Brain microvascular endothelial cell (primary cell): ENCODE results near the gene GRM4.

Experiments
- DNase-seq: peaks from one replicate; pipeline ENCODE4 v3.0.0-alpha.2; 2020
- H3K27ac ChIP-seq: fragments of 250-450 bp; sonication (Bioruptor Pico); 2 replicates; pipeline ENCODE4 v1.5.1; 2020; ENCODE audit warnings: mild to moderate bottlenecking, moderate library complexity
- H3K27me3 ChIP-seq: fragments of 250-450 bp; sonication (Bioruptor Pico); replicated peaks from 2 replicates; pipeline ENCODE4 v1.5.1; 2020; ENCODE audit warnings: mild to moderate bottlenecking
- H3K36me3 ChIP-seq: fragments of 250-450 bp; sonication (Bioruptor Pico); replicated peaks from 2 replicates; pipeline ENCODE4 v1.5.1; 2020; ENCODE audit warnings: mild to moderate bottlenecking
- H3K4me3 ChIP-seq: 2 replicates; pipeline ENCODE4 v1.5.1; 2011; ENCODE audit warnings: low read depth, mild to moderate bottlenecking, control low read depth, low read length, moderate library complexity
- in situ Hi-C: cut with HindIII; loops from 2 replicates; pipeline ENCODE4 v1.10.0; 2017; ENCODE audit warnings: low sequenced_read_pairs, low pct_ligation_motif_present
- TF ChIP-seq, protein P1 (sequence below): IDR thresholded peaks from 2 replicates; pipeline ENCODE4 v1.5.1; 2011; ENCODE audit warnings: low read depth, mild to moderate bottlenecking, moderate library complexity, low read length, control low read depth, inconsistent platforms; ENCODE audit errors: missing control alignments

The GRM4 gene

DNA sequence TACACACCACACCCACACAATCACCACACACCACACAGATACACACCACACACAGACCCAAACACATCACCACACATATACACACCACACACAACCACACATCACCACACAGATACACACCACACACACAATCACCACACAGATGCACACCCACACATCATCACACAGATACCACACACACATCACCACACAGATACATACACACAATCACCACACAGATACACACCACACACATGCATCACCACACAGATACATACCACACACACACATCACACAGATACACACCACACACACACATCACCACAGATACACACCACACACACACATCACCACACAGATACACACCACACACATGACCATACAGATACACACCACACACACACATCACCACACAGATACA lies 73.2 kb downstream of the GRM4 start:
- in situ Hi-C loops, result no loop called here
- H3K4me3 ChIP-seq, result no peak overlapping the region
- TF ChIP-seq, protein P1, sequence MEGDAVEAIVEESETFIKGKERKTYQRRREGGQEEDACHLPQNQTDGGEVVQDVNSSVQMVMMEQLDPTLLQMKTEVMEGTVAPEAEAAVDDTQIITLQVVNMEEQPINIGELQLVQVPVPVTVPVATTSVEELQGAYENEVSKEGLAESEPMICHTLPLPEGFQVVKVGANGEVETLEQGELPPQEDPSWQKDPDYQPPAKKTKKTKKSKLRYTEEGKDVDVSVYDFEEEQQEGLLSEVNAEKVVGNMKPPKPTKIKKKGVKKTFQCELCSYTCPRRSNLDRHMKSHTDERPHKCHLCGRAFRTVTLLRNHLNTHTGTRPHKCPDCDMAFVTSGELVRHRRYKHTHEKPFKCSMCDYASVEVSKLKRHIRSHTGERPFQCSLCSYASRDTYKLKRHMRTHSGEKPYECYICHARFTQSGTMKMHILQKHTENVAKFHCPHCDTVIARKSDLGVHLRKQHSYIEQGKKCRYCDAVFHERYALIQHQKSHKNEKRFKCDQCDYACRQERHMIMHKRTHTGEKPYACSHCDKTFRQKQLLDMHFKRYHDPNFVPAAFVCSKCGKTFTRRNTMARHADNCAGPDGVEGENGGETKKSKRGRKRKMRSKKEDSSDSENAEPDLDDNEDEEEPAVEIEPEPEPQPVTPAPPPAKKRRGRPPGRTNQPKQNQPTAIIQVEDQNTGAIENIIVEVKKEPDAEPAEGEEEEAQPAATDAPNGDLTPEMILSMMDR, result no peak
- no peak overlapping the region for H3K27ac ChIP-seq
- no peak for DNase-seq
- H3K36me3 ChIP-seq, result no peaks in the 10 kb centered on the region
- peaks cover 3% of the 10 kb centered on the region for H3K27me3 ChIP-seq

- H3K27ac ChIP-seq, result no peak overlapping the region
- in situ Hi-C loops, result no loop called here
- TF ChIP-seq, protein P1, result no peak
Observed at GRCh38 chr6:34071884-34072379, 74.0 kb downstream of the GRM4 start.

DNA sequence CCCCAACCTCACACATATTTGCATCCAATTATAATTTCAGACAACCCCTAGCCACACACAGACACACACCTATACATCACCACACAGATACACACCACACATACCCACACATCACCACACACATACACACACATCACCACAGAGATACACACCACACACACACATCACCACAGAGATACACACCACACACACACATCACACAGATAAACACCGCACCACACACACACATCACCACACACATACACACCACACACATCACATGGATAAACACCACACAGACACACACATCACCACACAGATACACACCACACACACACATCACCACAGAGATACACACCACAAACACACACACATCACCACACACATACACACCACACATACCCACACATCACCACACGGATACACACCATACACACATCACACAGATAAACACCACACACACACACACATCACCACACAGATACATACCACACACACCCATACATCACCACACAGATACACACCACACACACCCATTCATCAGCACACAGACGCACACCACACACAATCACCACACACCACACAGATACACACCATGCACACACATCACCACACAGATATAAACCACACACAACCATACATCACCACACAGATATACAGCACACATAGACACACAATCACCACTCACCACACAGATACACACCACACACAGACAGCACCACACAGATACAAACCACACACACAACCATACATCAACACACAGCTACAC lies 74.6 kb downstream of the GRM4 start:
- no peak for DNase-seq
- Histone ChIP-seq H3K4me3 (no peak overlapping the region), H3K27me3 (peaks cover 10% of the 10 kb centered on the region), H3K27ac (no peak overlapping the region), H3K36me3 (no peaks in the 10 kb centered on the region)
- in situ Hi-C loops, result no loop called here
- TF ChIP-seq, protein P1, result no peak

More at GRCh38 chr6:34071884-34072379, 74.0 kb downstream of the GRM4 start:
- no peak overlapping the region for H3K4me3 ChIP-seq
- no peak for DNase-seq
- H3K36me3 ChIP-seq, result no peaks in the 10 kb centered on the region
- H3K27me3 ChIP-seq, result peaks cover 7% of the 10 kb centered on the region

DNA sequence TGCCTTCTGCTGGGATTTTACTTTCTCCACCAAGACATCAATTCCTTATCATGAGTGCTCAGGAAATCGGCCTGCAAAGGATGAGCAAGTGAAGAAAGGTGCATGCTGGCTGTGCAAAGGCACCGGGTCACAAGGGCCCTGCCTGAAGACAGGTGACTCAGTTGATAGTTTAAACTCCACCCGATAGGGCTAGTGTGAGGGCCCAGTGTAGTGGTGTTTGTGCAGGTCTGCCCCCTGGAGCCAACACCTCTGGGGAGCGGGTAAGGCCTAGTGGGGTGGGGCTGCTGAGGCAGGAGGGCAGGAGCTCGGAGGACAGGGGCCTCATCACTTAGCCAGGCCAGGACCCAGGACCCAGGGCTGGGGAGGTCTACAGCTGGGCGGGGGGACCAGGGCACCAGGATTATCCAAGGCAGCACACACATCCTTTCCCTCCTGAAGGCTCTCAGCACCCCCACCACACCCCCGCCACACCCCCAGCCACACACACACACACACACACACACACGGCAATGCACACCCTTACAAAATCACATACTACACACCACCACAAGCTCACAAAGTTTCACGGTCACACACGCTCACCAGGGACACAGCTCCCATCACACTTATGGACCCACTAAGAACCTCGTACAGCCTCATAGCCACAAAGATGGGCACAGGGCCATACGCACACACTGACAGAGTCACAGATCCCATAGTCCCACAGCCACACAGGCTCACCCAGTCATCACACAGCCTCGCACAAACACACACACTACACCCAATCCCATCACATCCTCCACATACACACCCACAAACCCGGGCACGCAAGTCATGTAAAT lies 75.4 kb downstream of the GRM4 start:
- H3K27me3 ChIP-seq, result peaks cover 15% of the 10 kb centered on the region
- no peak overlapping the region for H3K4me3 ChIP-seq
- in situ Hi-C loops, result no loop called here
- no peak for DNase-seq
- TF ChIP-seq, protein P1, result no peak
- no peaks in the 10 kb centered on the region for H3K36me3 ChIP-seq
- no peak overlapping the region for H3K27ac ChIP-seq

DNA sequence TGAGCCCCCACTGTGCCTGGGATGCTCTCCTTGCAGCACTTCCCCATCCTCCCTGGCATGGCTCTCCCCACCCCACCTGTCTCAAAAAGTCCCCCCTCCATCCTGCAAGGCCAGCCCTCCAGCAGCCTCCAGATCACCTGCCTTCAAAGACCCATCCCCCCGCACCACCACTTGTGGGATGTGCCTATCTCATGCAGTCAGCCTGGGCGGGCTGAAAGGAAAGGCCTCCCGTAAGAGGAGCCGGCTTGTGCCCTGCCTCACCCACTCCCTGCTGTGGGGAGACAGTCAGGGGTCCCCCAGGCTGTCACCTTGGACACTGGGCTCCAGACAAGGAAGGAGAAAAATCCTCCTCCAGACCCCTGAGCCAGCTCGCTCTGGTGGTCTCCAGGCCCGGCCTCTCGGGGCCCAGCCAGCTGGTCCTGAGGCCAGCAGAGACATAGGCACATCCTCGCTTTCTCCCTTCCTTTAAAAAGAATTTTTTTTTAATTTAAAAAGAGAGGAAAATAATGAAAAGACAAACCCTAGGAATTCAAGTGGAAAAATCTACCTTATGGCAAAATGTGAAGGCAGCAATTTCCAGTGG lies 77.3 kb downstream of the GRM4 start:
- in situ Hi-C loops, result no loop called here
- TF ChIP-seq, protein P1, result no peak
- no peaks in the 10 kb centered on the region for H3K36me3 ChIP-seq

More for the DNA sequence above, 77.3 kb downstream of the GRM4 start:
- Histone ChIP-seq H3K27me3 (peaks cover 30% of the 10 kb centered on the region), H3K4me3 (no peak overlapping the region), H3K27ac (no peak overlapping the region)
- no peak for DNase-seq
